ENCODE results near the gene EHD4.
A peak's percentile ranks its signal among the peaks of the same experiment; 100 is the strongest.

Gene EHD4

DNA sequence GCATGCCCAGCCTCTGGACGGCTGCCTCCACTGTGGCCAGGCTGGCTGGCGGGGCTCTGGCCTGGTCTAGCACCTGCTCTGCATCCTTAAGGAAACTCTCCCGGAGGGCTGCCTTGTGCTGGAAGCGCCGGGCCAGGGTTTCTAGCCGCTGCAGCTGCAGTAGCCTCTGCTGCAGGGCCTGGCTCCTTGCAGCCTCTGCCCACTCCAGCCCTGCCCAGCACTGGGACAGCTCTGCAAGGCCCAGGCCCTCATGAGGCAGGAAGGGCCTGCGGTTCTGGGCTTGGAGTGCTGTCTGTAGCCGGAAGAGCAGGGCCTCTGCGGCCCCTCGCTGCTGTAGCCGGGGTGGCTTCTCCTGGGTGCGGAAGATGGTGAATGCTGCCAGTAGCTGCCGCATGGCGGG, 86.5 kb downstream of the EHD4 start:
- in situ Hi-C loops (cut with HindIII; ENCODE audit: low sequenced_read_pairs), result no loop called here
- no peak overlapping the region for H3K4me3 ChIP-seq (ENCODE audit: low read depth, low read length)
- TF ChIP-seq, protein P1, sequence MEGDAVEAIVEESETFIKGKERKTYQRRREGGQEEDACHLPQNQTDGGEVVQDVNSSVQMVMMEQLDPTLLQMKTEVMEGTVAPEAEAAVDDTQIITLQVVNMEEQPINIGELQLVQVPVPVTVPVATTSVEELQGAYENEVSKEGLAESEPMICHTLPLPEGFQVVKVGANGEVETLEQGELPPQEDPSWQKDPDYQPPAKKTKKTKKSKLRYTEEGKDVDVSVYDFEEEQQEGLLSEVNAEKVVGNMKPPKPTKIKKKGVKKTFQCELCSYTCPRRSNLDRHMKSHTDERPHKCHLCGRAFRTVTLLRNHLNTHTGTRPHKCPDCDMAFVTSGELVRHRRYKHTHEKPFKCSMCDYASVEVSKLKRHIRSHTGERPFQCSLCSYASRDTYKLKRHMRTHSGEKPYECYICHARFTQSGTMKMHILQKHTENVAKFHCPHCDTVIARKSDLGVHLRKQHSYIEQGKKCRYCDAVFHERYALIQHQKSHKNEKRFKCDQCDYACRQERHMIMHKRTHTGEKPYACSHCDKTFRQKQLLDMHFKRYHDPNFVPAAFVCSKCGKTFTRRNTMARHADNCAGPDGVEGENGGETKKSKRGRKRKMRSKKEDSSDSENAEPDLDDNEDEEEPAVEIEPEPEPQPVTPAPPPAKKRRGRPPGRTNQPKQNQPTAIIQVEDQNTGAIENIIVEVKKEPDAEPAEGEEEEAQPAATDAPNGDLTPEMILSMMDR (IDR thresholded peaks at IDR 0.05; ENCODE audit: low read depth, low read length), result no peak
- DNase-seq (ENCODE audit: low read depth, low spot score), result no peak

DNA sequence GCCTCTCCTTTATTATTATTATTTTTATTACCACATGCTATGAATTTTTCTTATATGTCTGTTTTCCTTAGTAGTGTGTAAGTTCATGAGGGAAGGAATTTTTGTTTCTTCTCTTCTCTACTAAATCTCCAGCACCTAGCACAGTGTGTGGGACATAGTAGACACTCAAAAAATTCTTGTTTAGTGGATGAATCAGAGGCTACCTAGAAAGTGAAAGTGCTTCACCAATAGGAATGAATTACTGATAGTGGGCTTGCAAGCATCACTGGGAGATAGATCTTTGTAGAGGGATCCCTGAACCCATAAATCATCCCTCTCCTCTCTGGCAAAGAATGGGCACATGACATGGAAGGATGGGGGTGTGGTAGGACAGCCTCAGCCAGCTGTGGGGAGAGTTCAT, 87.0 kb downstream of the EHD4 start:
- TF ChIP-seq, protein P1 (IDR thresholded peaks at IDR 0.05; ENCODE audit: low read depth, low read length), result no peak
- H3K4me3 ChIP-seq (ENCODE audit: low read depth, low read length), result no peak overlapping the region
- peak; percentile 53 for DNase-seq (ENCODE audit: low read depth, low spot score)
- in situ Hi-C loops (cut with HindIII; ENCODE audit: low sequenced_read_pairs), result no loop called here

DNA sequence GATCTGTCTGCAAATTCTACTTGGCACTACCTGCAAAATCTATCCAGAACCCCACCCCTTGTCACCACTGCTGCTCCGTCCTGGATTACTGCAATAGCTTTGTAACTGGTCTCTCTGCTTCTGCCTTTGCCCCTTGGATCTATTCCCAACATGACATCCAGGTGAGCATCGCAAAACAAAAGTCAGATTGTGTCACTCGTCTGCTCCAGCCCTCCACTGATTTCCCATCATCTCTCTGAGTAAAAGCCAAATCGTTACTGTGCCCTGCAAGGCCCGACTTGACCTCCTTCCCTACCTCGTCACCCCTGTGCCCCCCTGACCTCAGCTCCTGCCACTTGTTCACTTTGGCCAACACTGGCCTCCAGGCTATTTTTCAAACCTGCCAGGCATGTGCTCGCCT, 87.9 kb downstream of the EHD4 start:
- no peak for DNase-seq (ENCODE audit: low read depth, low spot score)
- TF ChIP-seq, protein P1 (IDR thresholded peaks at IDR 0.05; ENCODE audit: low read depth, low read length), result no peak

DNA sequence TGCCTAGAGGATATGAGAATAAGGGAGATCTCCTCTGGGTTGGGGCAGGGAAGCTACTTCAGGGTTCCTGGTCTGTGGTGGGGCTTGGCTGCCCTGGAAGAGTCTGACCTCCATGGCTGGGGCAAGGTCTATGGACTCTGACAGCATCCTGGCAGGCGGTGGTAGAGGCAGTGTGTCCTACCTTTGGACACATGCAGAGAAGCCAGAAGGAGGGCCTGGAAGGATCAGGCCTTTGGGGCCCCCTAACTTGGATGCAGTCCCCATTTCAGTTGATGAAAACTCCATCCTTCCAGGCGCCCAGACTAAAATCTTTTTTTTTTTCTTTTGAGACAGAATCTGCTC, 88.9 kb downstream of the EHD4 start:
- H3K4me3 ChIP-seq (ENCODE audit: low read depth, low read length), result no peak overlapping the region
- in situ Hi-C loops (cut with HindIII; ENCODE audit: low sequenced_read_pairs), result no loop called here
- DNase-seq (ENCODE audit: low read depth, low spot score), result no peak
- TF ChIP-seq, protein P1 (IDR thresholded peaks at IDR 0.05; ENCODE audit: low read depth, low read length), result no peak

More for the DNA sequence above, 87.9 kb downstream of the EHD4 start:
- in situ Hi-C loops (cut with HindIII; ENCODE audit: low sequenced_read_pairs), result no loop called here
- no peak overlapping the region for H3K4me3 ChIP-seq (ENCODE audit: low read depth, low read length)

DNA sequence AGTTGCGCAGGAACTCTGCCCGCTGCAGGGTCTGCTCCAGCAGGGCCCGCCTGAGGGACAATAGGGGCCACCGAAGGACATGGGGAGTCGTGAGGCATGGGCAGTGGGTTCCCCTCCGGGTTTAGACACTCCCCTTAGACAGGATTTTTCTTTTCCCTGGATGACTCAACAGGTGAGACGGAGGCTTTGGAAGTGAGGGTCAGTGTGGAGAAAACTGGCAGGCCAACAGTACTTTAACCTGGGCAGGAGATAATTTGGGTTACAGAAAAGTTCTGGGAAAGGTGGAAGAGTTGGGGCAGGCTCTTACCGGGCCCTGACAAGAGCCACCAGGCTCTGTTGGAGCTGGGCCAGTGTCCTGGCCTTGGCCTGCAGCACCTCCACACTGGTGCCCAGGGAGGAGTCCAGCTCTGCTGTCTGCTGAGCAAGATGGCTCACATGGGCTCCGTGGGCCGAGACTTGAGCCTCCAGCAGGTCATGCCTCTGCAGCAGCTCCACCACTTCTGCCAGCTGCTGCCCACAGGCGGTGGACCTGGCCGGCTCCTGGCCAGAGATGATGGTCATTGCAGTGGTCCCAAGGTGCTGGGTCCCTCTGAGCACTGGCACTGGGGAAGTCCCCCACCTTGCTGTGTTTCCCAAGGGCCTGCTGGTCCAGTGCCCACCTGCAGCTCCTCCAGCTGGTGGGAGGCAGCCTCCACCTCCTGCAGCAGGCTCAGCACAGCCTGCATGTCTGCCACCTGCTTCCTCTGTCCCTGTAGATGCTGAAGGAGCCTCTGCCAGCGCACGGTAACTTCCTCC, 89.5 kb downstream of the EHD4 start:
- DNase-seq (ENCODE audit: low read depth, low spot score), result no peak
- in situ Hi-C loops (cut with HindIII; ENCODE audit: low sequenced_read_pairs), result no loop called here
- no peak overlapping the region for H3K4me3 ChIP-seq (ENCODE audit: low read depth, low read length)
- TF ChIP-seq, protein P1 (IDR thresholded peaks at IDR 0.05; ENCODE audit: low read depth, low read length), result no peak

DNA sequence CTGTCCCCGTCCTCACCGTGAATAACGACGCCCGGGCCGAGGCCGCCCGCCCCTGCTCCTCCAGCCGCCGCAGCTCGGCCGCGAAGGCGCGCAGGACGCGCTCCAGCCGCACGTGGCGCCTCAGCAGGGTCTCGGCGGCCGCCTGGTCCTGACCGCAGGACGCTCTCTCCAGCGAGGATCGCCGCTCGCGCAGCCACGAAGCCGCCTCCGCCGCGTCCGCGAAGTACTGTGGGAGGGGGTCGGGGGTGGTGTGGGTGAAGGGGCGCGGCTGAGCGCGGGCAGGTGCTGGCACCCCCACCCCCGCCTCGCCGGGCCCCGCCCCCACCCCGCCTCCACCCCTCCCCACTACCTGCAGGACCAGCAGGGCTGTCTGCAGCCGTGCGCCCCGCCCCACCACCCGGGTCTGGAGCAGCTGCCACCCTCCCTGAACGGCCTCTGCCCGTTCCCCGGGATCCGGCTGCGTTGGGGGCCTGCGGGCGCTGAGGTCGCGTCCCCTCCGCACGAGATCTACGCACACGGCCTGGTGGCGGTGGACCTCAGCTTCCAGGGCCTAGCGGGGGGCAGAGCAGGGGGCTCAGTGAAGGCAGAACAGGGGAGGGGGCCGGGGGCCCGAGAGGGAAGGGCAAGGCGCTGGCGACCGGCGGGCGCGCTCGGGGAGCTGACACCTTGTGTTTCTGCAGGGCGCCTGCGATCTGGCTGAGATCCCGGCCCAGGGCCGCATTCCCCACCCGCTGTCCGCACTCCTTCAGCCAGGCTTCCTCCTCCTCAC, 90.3 kb downstream of the EHD4 start:
- H3K4me3 ChIP-seq (ENCODE audit: low read depth, low read length), result no peak overlapping the region
- peak; percentile 22 for DNase-seq (ENCODE audit: low read depth, low spot score)
- in situ Hi-C loops (cut with HindIII; ENCODE audit: low sequenced_read_pairs), result no loop called here
- TF ChIP-seq, protein P1 (IDR thresholded peaks at IDR 0.05; ENCODE audit: low read depth, low read length), result no peak
